Measurements from ENCODE around the gene RFX8. TPM values are rescaled to one million over a fixed set of nuclear protein-coding genes. Genes with fewer than 3 reads are reported as not detected.

The RFX8 gene
- total RNA-seq, 1 donor from 2014 or later: not detected

- Mint-ChIP-seq H3K4me1 (ENCODE audit: low read depth) (peaks cover 2% of the 10 kb centered on the region), H3K36me3 (ENCODE audit: insufficient read depth) (no peaks in the 10 kb centered on the region), H3K27ac (no peak overlapping the region), H3K4me3 (ENCODE audit: low read depth) (no peak overlapping the region), H3K9me3 (ENCODE audit: low read depth) (no peaks in the 10 kb centered on the region), H3K27me3 (peaks cover 35% of the 10 kb centered on the region)
- no peak for TF ChIP-seq CTCF (IDR thresholded peaks at IDR 0.05; ENCODE audit: unreplicated experiment)
- DNase-seq (ENCODE audit: low spot score, unreplicated experiment): no peak
Observed at GRCh38 chr2:101433465-101433864, 41.4 kb downstream of the RFX8 start.

GRCh38 chr2:101432411-101433181 lies 42.3 kb downstream of the RFX8 start:
- H3K4me3 Mint-ChIP-seq (ENCODE audit: low read depth): no peak overlapping the region
- H3K4me1 Mint-ChIP-seq (ENCODE audit: low read depth): peaks cover 2% of the 10 kb centered on the region
- no peak for TF ChIP-seq CTCF (IDR thresholded peaks at IDR 0.05; ENCODE audit: unreplicated experiment)
- H3K9me3 Mint-ChIP-seq (ENCODE audit: low read depth): no peaks in the 10 kb centered on the region
- H3K36me3 Mint-ChIP-seq (ENCODE audit: insufficient read depth): no peaks in the 10 kb centered on the region
- no peak overlapping the region for H3K27ac Mint-ChIP-seq
- H3K27me3 Mint-ChIP-seq: peaks cover 36% of the 10 kb centered on the region
- no peak for DNase-seq (ENCODE audit: low spot score, unreplicated experiment)

- peaks cover 2% of the 10 kb centered on the region for H3K4me1 Mint-ChIP-seq (ENCODE audit: low read depth)
- no peaks in the 10 kb centered on the region for H3K36me3 Mint-ChIP-seq (ENCODE audit: insufficient read depth)
- no peak for DNase-seq (ENCODE audit: low spot score, unreplicated experiment)
- H3K27me3 Mint-ChIP-seq: peaks cover 43% of the 10 kb centered on the region
- TF ChIP-seq CTCF (IDR thresholded peaks at IDR 0.05; ENCODE audit: unreplicated experiment): no peak
- no peak overlapping the region for H3K4me3 Mint-ChIP-seq (ENCODE audit: low read depth)
- H3K27ac Mint-ChIP-seq: no peak overlapping the region
- H3K9me3 Mint-ChIP-seq (ENCODE audit: low read depth): no peaks in the 10 kb centered on the region
Observed at GRCh38 chr2:101431486-101431885, 43.4 kb downstream of the RFX8 start.

- no peak overlapping the region for H3K27ac Mint-ChIP-seq
- H3K27me3 Mint-ChIP-seq: peaks cover 44% of the 10 kb centered on the region
- no peak for DNase-seq (ENCODE audit: low spot score, unreplicated experiment)
- no peak for TF ChIP-seq CTCF (IDR thresholded peaks at IDR 0.05; ENCODE audit: unreplicated experiment)
- H3K9me3 Mint-ChIP-seq (ENCODE audit: low read depth): no peaks in the 10 kb centered on the region
- no peaks in the 10 kb centered on the region for H3K36me3 Mint-ChIP-seq (ENCODE audit: insufficient read depth)
- H3K4me1 Mint-ChIP-seq (ENCODE audit: low read depth): peaks cover 2% of the 10 kb centered on the region
- H3K4me3 Mint-ChIP-seq (ENCODE audit: low read depth): no peak overlapping the region
Observed at GRCh38 chr2:101430156-101430555, 44.8 kb downstream of the RFX8 start.

- Mint-ChIP-seq H3K4me1 (ENCODE audit: low read depth) (no peaks in the 10 kb centered on the region), H3K4me3 (ENCODE audit: low read depth) (no peak overlapping the region), H3K9me3 (ENCODE audit: low read depth) (no peaks in the 10 kb centered on the region), H3K36me3 (ENCODE audit: insufficient read depth) (no peaks in the 10 kb centered on the region), H3K27ac (no peak overlapping the region), H3K27me3 (peaks cover 40% of the 10 kb centered on the region)
- no peak for DNase-seq (ENCODE audit: low spot score, unreplicated experiment)
- no peak for TF ChIP-seq CTCF (IDR thresholded peaks at IDR 0.05; ENCODE audit: unreplicated experiment)
Observed at GRCh38 chr2:101429453-101429852, 45.5 kb downstream of the RFX8 start.

Data from progenitor cell of endocrine pancreas (in vitro differentiated cells).